Heart left ventricle (tissue), 16 donors: ENCODE results near the gene FNDC3B. TPM values are rescaled to one million over a fixed set of nuclear protein-coding genes. Genes with fewer than 3 reads are reported as not detected.

Experiments used
- ATAC-seq, 4 donors: fragments of 200-7000 bp; cut with Tn5 transposase; one replicate each; pipeline ENCODE4 v1.9.1; 2020 to 2022; ENCODE audit warnings: moderate library complexity in 4 of 4, mild to moderate bottlenecking in 3 of 4, moderate number of reproducible peaks in 1 of 4
- DNase-seq, 5 donors: peaks; one replicate each; pipeline ENCODE4 v3.0.0-alpha.2; 2020
- H3K27ac ChIP-seq, 12 donors: fragments of 200-600 bp; sonication (generic) in 4 of 12; one replicate each; pipeline versions ENCODE4 v1.5.0 to v1.8.0; 2016 to 2022; ENCODE audit warnings: mild to moderate bottlenecking in 2 of 12
- H3K27me3 ChIP-seq, 9 donors: fragments of 200-600 bp; sonication (generic) in 2 of 9; one replicate each; pipeline versions ENCODE4 v1.5.1 to v1.8.0; 2016 to 2022; ENCODE audit warnings: mild to moderate bottlenecking in 3 of 9
- H3K36me3 ChIP-seq, 9 donors: fragments of 200-600 bp; sonication (generic) in 2 of 9; one replicate each; pipeline versions ENCODE4 v1.5.0 to v1.8.0; 2018 to 2022; ENCODE audit warnings: mild to moderate bottlenecking in 2 of 9
- H3K4me1 ChIP-seq, 12 donors: fragments of 200-600 bp; sonication (generic) in 4 of 12; one replicate each; pipeline versions ENCODE4 v1.5.0 to v1.8.0; 2016 to 2022; ENCODE audit warnings: mild to moderate bottlenecking in 3 of 12
- H3K4me3 ChIP-seq, 12 donors: fragments of 200-600 bp; sonication (generic) in 4 of 12; one replicate each; pipeline versions ENCODE4 v1.5.0 to v1.8.0; 2017 to 2022; ENCODE audit warnings: mild to moderate bottlenecking in 9 of 12, moderate library complexity in 4 of 12
- H3K9me3 ChIP-seq, 12 donors: fragments of 200-600 bp; sonication (generic) in 4 of 12; one replicate each; pipeline versions ENCODE4 v1.5.0 to v1.8.0; 2016 to 2022; ENCODE audit warnings: mild to moderate bottlenecking in 1 of 12
- POLR2A ChIP-seq, 2 donors: fragments of 450-650 bp; IDR thresholded peaks; one replicate each; pipeline ENCODE4 v1.6.1; 2017; ENCODE audit warnings: antibody characterized with exemption in 2 of 2, mild to moderate bottlenecking in 2 of 2, moderate library complexity in 2 of 2
- WGBS, 4 donors: extraction: QIAGEN DNeasy Blood & Tissue Kit in 2 of 4; methylation state at CpG; one replicate each; pipeline versions ENCODE4 v1.1.5 to v1.1.7; 2013 to 2018; 5-methylcytosine and 5-hydroxymethylcytosine counted together
- intact Hi-C, 10 donors: fragments of 100-400 bp; cut with DNase I; formaldehyde crosslinking; loops; one replicate each; pipeline versions ENCODE4 v1.11.1 to v1.14.2; 2022
- polyA plus RNA-seq, 2 donors: library from polyadenylated mRNA; stranded (reverse); fragments of 200-250 nt; gene quantifications; one replicate each; pipeline ENCODE4 v1.2.3, GENCODE V29; 2013
- total RNA-seq, 9 donors: library from RNA; depleted of rRNA in 2 of 9; stranded (reverse); fragments of >200 nt in 2 of 9; fragmentation: NEBNext Ultra II Directional in 3 of 9; extraction: Animal tissue kit (Norgen Biotek cat#: 25700) in 3 of 9; gene quantifications; one replicate each; pipeline versions ENCODE4 v1.1.0 to v1.2.4, GENCODE V29; 2016 to 2023
- TF ChIP-seq, protein P1 (sequence below), 12 donors: fragments of 200-600 bp; sonication (generic) in 4 of 12; IDR thresholded peaks; one replicate each; pipeline versions ENCODE4 v1.5.0 to v1.8.0; 2018 to 2022; ENCODE audit warnings: antibody characterized with exemption in 12 of 12, mild to moderate bottlenecking in 5 of 12
- donor health status: ischemic (EF 13 %, LVEDD 7.1; RV severe dilation, severe dysfunction).
- donor health status: healthy with polysubstance abuse.
- donor health status: DM: no; HTN: yes; CAD: no.
- donor health status: DM: no; HTN: no; CAD: no.
- donor health status: ischemic (EF 25% LVEDD 6.9; RV normal size, moderate dysfunction).
- donor health status: ischemic (EF 25% LVEDD 5.7; RV mildly dilated, moderate dysfunction).
- donor health status: healthy.
- donor health status: DM: yes; HTN: yes; CAD: no.
- donor health status: ischemic (EF 35%, LVEDD 5.7; RV mildly dilated, moderate dysfunction).
- donor health status: nonischemic (EF 11% LVEDD 7.7; RV severe dilation, severe dysfunction).
- donor health status: DM: yes; HTN: yes; CAD: no.
- donor health status: PGD.
- donor health status: ischemic (EF 29% LVEDD 5.4; RV normal size, mild dysfunction).
- donor health status: nonischemic (EF 23%, LVEDD 6.1; RV moderate dilation, normal function).

Gene FNDC3B
- total and polyA plus RNA-seq, 11 donors = 9.4 to 113 (median 68.2) TPM

DNA sequence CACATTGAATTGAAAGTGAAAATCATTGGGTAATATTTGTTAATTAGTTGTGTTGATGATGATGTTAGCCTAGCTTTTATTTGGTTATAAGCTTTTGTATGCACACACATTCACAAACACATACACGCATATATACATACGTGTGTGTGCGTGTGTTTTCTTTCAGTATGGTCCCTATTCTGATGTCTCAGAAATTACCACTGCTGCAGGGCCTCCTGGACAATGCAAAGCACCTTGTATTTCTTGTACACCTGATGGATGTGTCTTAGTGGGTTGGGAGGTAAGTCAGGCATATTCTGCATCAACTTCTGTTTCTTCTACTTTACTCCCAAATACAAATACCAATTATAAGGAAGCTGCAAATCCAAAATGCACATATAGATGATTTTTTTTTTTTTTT, 306.8 kb downstream of the FNDC3B start:
- no peak overlapping the region for H3K4me3 ChIP-seq
- H3K36me3 ChIP-seq = peaks cover 0 to 100% (median 97%) of the 10 kb centered on the region in 9 donors
- H3K27me3 ChIP-seq = no peaks in the 10 kb centered on the region
- no peak overlapping the region for H3K27ac ChIP-seq
- peaks cover 0 to 7% (median 0%) of the 10 kb centered on the region in 12 donors for H3K4me1 ChIP-seq
- intact Hi-C loops = loop anchor here in 5 of 10 donors (10.0 kb wide), 2 partner anchors 311 to 701 kb away; partner anchors contain the start of gene FNDC3B (in 1 of the 5)
- DNase-seq (no peak), ATAC-seq (no peak)
- H3K9me3 ChIP-seq = no peaks in the 10 kb centered on the region
- 76 to 96% (median 83%) methylated on average over 3 of the region's 3 CpGs for WGBS, 4 donors
- TF ChIP-seq POLR2A (IDR thresholded peaks at IDR 0.05) = no peak
- TF ChIP-seq, protein P1, sequence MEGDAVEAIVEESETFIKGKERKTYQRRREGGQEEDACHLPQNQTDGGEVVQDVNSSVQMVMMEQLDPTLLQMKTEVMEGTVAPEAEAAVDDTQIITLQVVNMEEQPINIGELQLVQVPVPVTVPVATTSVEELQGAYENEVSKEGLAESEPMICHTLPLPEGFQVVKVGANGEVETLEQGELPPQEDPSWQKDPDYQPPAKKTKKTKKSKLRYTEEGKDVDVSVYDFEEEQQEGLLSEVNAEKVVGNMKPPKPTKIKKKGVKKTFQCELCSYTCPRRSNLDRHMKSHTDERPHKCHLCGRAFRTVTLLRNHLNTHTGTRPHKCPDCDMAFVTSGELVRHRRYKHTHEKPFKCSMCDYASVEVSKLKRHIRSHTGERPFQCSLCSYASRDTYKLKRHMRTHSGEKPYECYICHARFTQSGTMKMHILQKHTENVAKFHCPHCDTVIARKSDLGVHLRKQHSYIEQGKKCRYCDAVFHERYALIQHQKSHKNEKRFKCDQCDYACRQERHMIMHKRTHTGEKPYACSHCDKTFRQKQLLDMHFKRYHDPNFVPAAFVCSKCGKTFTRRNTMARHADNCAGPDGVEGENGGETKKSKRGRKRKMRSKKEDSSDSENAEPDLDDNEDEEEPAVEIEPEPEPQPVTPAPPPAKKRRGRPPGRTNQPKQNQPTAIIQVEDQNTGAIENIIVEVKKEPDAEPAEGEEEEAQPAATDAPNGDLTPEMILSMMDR (IDR thresholded peaks at IDR 0.05) = no peak

DNA sequence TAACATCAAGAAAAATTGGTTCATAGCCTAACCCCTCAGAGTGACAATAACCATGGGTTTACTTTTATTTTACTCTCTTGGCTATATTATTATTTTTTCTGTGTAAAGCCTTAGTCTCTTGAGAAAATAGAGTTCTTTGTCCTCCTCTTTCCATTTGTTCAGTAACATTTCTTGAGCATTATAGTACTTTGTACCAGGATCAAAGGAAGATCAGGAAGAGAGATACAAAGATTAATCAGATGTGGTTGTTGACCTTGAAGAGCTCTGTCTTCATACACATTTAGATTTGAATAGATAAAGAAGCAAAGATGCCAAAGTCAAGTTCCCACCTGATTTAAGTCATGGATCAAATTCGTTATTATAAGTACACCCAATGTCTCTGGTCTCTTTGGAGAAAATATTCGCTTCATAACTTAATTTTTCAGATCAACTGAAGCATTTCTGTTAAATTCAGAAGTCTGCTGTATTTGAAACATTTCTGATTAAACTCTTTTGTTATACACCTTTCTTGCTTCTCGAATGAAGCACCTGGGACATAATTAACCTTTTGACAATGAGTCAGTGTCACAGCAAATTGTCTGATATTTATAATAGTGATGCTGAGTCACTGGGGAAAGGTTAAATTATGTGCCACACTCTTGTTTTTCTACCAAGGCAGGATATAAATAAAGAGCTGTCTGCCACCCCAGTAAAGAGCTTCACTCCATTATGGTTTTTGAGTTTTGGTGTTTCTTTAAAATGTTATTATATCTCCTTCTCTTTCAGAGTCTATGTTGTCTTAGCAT, 308.7 kb downstream of the FNDC3B start:
- Histone ChIP-seq H3K27ac (peak overlapping the region in 3 of 12 donors; percentile 13 to 21 (median 19)), H3K36me3 (peaks cover 0 to 100% (median 97%) of the 10 kb centered on the region in 9 donors), H3K4me3 (no peak overlapping the region), H3K4me1 (peaks cover 0 to 7% (median 0%) of the 10 kb centered on the region in 12 donors), H3K9me3 (no peaks in the 10 kb centered on the region), H3K27me3 (no peaks in the 10 kb centered on the region)
- WGBS, 4 donors = 82 to 92% (median 88%) methylated on average over 3 of the region's 3 CpGs
- peak in 1 of 4 donors; percentile 38 for ATAC-seq
- intact Hi-C loops = loop anchor here in 5 of 10 donors (10.0 kb wide), 2 partner anchors 313 to 703 kb away; partner anchors contain the start of gene FNDC3B (in 1 of the 5)
- no peak for DNase-seq
- TF ChIP-seq POLR2A (IDR thresholded peaks at IDR 0.05) = no peak
- TF ChIP-seq, protein P1 (IDR thresholded peaks at IDR 0.05) = no peak

DNA sequence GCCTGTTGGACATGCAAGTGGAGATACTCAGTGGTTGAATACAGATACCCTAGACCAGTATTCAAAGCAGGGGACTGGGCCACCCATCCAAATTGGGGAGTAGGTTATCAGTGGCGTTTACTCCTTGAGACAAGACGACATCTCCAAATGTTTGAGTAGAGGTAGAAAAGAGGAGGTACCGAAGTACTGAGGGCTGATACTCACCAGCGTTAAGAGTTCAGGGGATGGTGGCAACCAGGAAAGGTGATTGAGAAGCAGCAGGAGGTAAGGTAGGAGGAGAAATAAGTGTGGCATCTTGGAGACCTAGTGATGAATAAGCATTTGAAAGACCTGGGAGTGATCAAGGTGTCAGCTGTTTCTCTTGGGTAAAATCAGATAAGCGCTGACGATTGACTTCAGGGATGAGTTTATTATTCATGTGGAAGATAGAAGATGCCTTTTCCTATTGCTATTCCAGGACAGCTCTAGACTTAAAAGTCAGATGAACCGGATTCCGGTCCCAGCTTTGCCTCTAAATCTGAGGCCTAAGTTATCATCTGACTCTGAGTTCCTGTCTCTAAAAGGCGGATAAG, 312.6 kb downstream of the FNDC3B start:
- H3K4me3 ChIP-seq = no peak overlapping the region
- no peaks in the 10 kb centered on the region for H3K27me3 ChIP-seq
- 87 to 92% (median 89%) methylated on average over 9 of the region's 9 CpGs for WGBS, 4 donors
- ATAC-seq (no peak), DNase-seq (no peak)
- H3K36me3 ChIP-seq = peaks cover 0 to 100% (median 89%) of the 10 kb centered on the region in 9 donors
- no peak for TF ChIP-seq POLR2A (IDR thresholded peaks at IDR 0.05)
- TF ChIP-seq, protein P1 (IDR thresholded peaks at IDR 0.05) = no peak
- no peak overlapping the region for H3K27ac ChIP-seq
- H3K9me3 ChIP-seq = no peaks in the 10 kb centered on the region
- H3K4me1 ChIP-seq = peaks cover 0 to 23% (median 15%) of the 10 kb centered on the region in 12 donors
- intact Hi-C loops = loop anchor here in 3 of 10 donors (5.0 to 10.0 kb wide), 2 partner anchors 313 to 315 kb away; no protein-coding TSS in a partner anchor

DNA sequence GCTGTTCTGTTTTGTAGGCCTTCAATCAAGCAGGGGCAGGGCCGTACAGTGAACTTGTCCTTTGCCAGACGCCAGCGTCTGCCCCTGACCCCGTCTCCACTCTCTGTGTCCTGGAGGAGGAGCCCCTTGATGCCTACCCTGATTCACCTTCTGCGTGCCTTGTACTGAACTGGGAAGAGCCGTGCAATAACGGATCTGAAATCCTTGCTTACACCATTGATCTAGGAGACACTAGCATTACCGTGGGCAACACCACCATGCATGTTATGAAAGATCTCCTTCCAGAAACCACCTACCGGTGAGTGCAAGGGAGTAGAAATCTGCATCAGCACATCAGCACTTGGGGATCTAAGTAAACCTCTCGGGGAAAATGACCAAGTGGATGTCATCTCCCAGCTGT, 313.4 kb downstream of the FNDC3B start:
- no peak overlapping the region for H3K4me3 ChIP-seq
- ATAC-seq = no peak
- peaks cover 0 to 100% (median 81%) of the 10 kb centered on the region in 9 donors for H3K36me3 ChIP-seq
- no peaks in the 10 kb centered on the region for H3K9me3 ChIP-seq
- 92 to 95% (median 95%) methylated on average over 10 of the region's 10 CpGs for WGBS, 4 donors
- intact Hi-C loops = loop anchor here in 3 of 10 donors (5.0 to 10.0 kb wide), 2 partner anchors 312 to 315 kb away; no protein-coding TSS in a partner anchor
- H3K4me1 ChIP-seq = peaks cover 0 to 31% (median 16%) of the 10 kb centered on the region in 12 donors
- no peaks in the 10 kb centered on the region for H3K27me3 ChIP-seq
- TF ChIP-seq, protein P1 (IDR thresholded peaks at IDR 0.05) = no peak
- no peak for TF ChIP-seq POLR2A (IDR thresholded peaks at IDR 0.05)
- H3K27ac ChIP-seq = no peak overlapping the region
- DNase-seq = no peak
